ENCODE data around the gene APOL3.
"Not testable (repeated sequence)": the region's sequence is repeated elsewhere in the genome, so short reads cannot be mapped to it uniquely, and the experiment has no call there.

DNA sequence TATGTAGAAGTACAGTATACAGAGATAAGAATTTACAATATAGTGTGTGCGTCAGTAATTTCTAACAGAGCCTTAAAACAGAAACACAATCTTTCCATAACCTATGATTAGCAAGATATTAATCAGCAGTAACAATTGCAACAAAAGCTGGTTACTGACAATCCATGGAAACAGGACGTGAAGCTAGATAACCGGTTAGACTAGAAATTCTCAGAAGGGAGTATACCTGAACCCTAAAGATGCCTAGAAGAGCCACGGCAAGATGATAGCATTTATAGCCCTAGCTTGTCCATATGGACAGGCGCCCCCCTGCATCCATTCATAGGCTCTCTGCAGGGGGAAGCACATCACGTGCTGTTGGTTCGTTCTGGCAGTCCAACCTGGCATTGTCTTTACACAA, 42.9 kb upstream of the APOL3 start:
- TF ChIP-seq SUZ12 (IDR thresholded peaks at IDR 0.05; ENCODE audit: extremely low read depth, insufficient read depth, insufficient read length); YY1 (IDR thresholded peaks at IDR 0.05; ENCODE audit: insufficient read depth, insufficient read length): not testable (repeated sequence)
